Sigmoid colon (tissue), 4 donors: Measurements from ENCODE around the gene SUSD1.

Experiments used
- CTCF ChIP-seq, 4 experiments: fragments of 450-650 bp in 3 of 4; fragments of 200-600 bp in 1 of 4; IDR thresholded peaks; one replicate each; pipeline ENCODE4 v1.5.1; 2016 to 2019; ENCODE audit warnings: antibody characterized with exemption in 4 of 4, mild to moderate bottlenecking in 3 of 4, moderate library complexity in 2 of 4
- EP300 ChIP-seq, 4 donors: sonication (generic); formaldehyde crosslinking; IDR thresholded peaks; one replicate each; pipeline ENCODE4 v1.6.1; 2017; ENCODE audit warnings: antibody characterized with exemption in 4 of 4
- POLR2A ChIP-seq, 2 donors: fragments of 450-650 bp; IDR thresholded peaks; one replicate each; pipeline ENCODE4 v1.6.1; 2016; ENCODE audit warnings: antibody characterized with exemption in 2 of 2, mild to moderate bottlenecking in 2 of 2, moderate library complexity in 2 of 2
- POLR2AphosphoS5 ChIP-seq, 4 donors: sonication (generic); formaldehyde crosslinking; IDR thresholded peaks; one replicate each; pipeline ENCODE4 v1.6.1; 2017; ENCODE audit warnings: antibody characterized with exemption in 4 of 4

GRCh38 chr9:112031400-112031799 lies 143.7 kb downstream of the SUSD1 start:
- TF ChIP-seq CTCF (IDR thresholded peaks at IDR 0.05) (no peak), EP300 (IDR thresholded peaks at IDR 0.05) (no peak), POLR2A (IDR thresholded peaks at IDR 0.05) (no peak), POLR2AphosphoS5 (IDR thresholded peaks at IDR 0.05) (no peak)
